Endothelial cell of umbilical vein (primary cell): ENCODE results near the gene ACIN1. TPM values are rescaled to one million over a fixed set of nuclear protein-coding genes. Genes with fewer than 3 reads are reported as not detected.

Experiments used
- BruUV-seq: library from RNA; stranded (reverse); fragments of 400-500 nt; replicated peaks from 2 replicates; lab custom pipeline; 2021; lab: Mats Ljungman, UMichigan
- CTCF ChIA-PET: fragments of 300-600, 350-600 bp; sonication (Branson Sonifier 250); formaldehyde crosslinking; loops from one replicate; lab custom pipeline; 2021; ENCODE audit warnings: antibody characterized with exemption, inconsistent platforms; lab: Charles Lee
- POLR2A ChIA-PET: fragments of 300-600, 350-600 bp; sonication (Branson Sonifier 250); formaldehyde crosslinking; loops from one replicate; lab custom pipeline; 2021; ENCODE audit warnings: antibody characterized with exemption, inconsistent platforms; lab: Charles Lee
- DNase-seq: peaks from one replicate; pipeline ENCODE4 v3.0.0-alpha.2; 2011; ENCODE audit warnings: low read depth, low spot score
- FAIRE-seq: peaks from 2 replicates; lab custom pipeline; 2011; peaks lifted over from hg19 to GRCh38; lab: Jason Lieb, UNC
- H2AFZ ChIP-seq: 2 replicates; pipeline ENCODE4 v1.6.0; 2012; ENCODE audit warnings: low read depth, low read length, control low read depth, inconsistent platforms
- H3K27ac ChIP-seq: 2 replicates; pipeline ENCODE4 v1.5.1; 2011; ENCODE audit warnings: low read depth, mild to moderate bottlenecking, control low read depth, low read length, moderate library complexity; ENCODE audit not compliant: insufficient read depth
- H3K27me3 ChIP-seq, 2 experiments: 2 replicates each; pipeline versions ENCODE4 v1.6.0 to v1.6.1; 2011; ENCODE audit warnings: low read length in 2 of 2, mixed read lengths in 1 of 2; ENCODE audit not compliant: control insufficient read depth in 2 of 2, insufficient read depth in 2 of 2
- H3K36me3 ChIP-seq, 2 experiments: 2 replicates in 1 of 2; 3 replicates in 1 of 2; pipeline ENCODE4 v1.5.1; 2011; ENCODE audit warnings: low read length in 2 of 2, mild to moderate bottlenecking in 1 of 2, moderate library complexity in 1 of 2; ENCODE audit not compliant: control insufficient read depth in 2 of 2, insufficient read depth in 2 of 2; ENCODE audit errors: extremely low read depth in 1 of 2
- H3K4me1 ChIP-seq: 3 replicates; pipeline ENCODE4 v1.5.1; 2011; ENCODE audit warnings: mild to moderate bottlenecking, low read length; ENCODE audit not compliant: control insufficient read depth, insufficient read depth; ENCODE audit errors: extremely low read depth
- H3K4me2 ChIP-seq: 2 replicates; pipeline ENCODE4 v1.6.1; 2011; ENCODE audit warnings: low read length, control low read depth, mixed read lengths; ENCODE audit not compliant: insufficient read depth
- H3K4me3 ChIP-seq, 3 experiments: fragments of 200-600 bp in 1 of 3; sonication (generic), shearing (Covaris generic) in 1 of 3; replicated peaks in 1 of 3; 2 replicates each; pipeline ENCODE4 v1.5.1; 2011 to 2016; ENCODE audit warnings: control low read depth in 3 of 3, low read length in 3 of 3, mild to moderate bottlenecking in 2 of 3, inconsistent platforms in 1 of 3, low read depth in 1 of 3, moderate library complexity in 1 of 3; ENCODE audit not compliant: insufficient read depth in 1 of 3
- H3K79me2 ChIP-seq: 2 replicates; pipeline ENCODE4 v1.6.0; 2012; ENCODE audit warnings: low read length, inconsistent platforms; ENCODE audit not compliant: control insufficient read depth, insufficient read depth
- H3K9ac ChIP-seq: replicated peaks from 2 replicates; pipeline ENCODE3; 2011; ENCODE audit warnings: low read length, control low read depth; ENCODE audit not compliant: insufficient read depth; ENCODE audit errors: extremely low read depth
- H3K9me1 ChIP-seq: replicated peaks from 3 replicates; pipeline ENCODE4 v1.6.0; 2011; ENCODE audit warnings: mild to moderate bottlenecking, low read length; ENCODE audit not compliant: control insufficient read depth, insufficient read depth; ENCODE audit errors: extremely low read depth
- H3K9me3 ChIP-seq: replicated peaks from 2 replicates; pipeline ENCODE4 v1.5.1; 2012; ENCODE audit warnings: low read length, inconsistent platforms; ENCODE audit not compliant: control insufficient read depth, insufficient read depth
- H4K20me1 ChIP-seq: replicated peaks from 2 replicates; pipeline ENCODE3; 2011; ENCODE audit warnings: mild to moderate bottlenecking, low read length; ENCODE audit not compliant: control insufficient read depth, insufficient read depth; ENCODE audit errors: extremely low read depth
- FOS ChIP-seq: IDR thresholded peaks from 2 replicates; pipeline ENCODE4 v1.6.1; 2011; ENCODE audit warnings: mild to moderate bottlenecking, low read length, moderate library complexity, borderline replicate concordance; ENCODE audit not compliant: insufficient read depth
- JUN ChIP-seq: IDR thresholded peaks from 2 replicates; pipeline ENCODE4 v1.6.1; 2011; ENCODE audit warnings: borderline replicate concordance, low read depth; ENCODE audit not compliant: insufficient read length, insufficient read depth
- MAX ChIP-seq: IDR thresholded peaks from 2 replicates; pipeline ENCODE4 v1.6.1; 2011; ENCODE audit not compliant: insufficient read depth, insufficient read length
- MYC ChIP-seq: IDR thresholded peaks from one replicate; pipeline ENCODE4 v1.6.1; 2011; ENCODE audit warnings: mild to moderate bottlenecking, low read depth, low read length
- POLR2AphosphoS5 ChIP-seq: IDR thresholded peaks from 2 replicates; pipeline ENCODE4 v1.6.1; 2012; ENCODE audit warnings: low read depth, mild to moderate bottlenecking, control low read depth, low read length, moderate library complexity; ENCODE audit not compliant: insufficient read depth
- dilution Hi-C: fragments of 300-500 bp; cut with MboI; formaldehyde crosslinking; loops from one replicate; pipeline ENCODE4 v1.15.0; 2019; ENCODE audit warnings: low sequenced_read_pairs; ENCODE audit not compliant: extremely low pct_ligation_motif_present
- intact Hi-C: fragments of 100-400 bp; cut with micrococcal nuclease; formaldehyde crosslinking; loops from one replicate; pipeline ENCODE4 v1.10.0; 2022
- polyA plus RNA-seq, 4 experiments: library from polyadenylated mRNA; depleted of rRNA in 3 of 4; stranded (reverse) in 3 of 4; unstranded in 1 of 4; fragments of >200 nt; gene quantifications; 2 replicates each; pipeline versions ENCODE4 v1.2.1 to v1.2.3, GENCODE V29; 2011 to 2012; ENCODE audit warnings: missing spikeins in 1 of 4
- total RNA-seq: library from RNA; stranded (reverse); gene quantifications from 2 replicates; pipeline ENCODE4 v1.2.3, GENCODE V29; 2021
- TF ChIP-seq, protein P1 (sequence below), 2 donors: IDR thresholded peaks; 1 replicate in 1 of 2; 2 replicates in 1 of 2; pipeline ENCODE4 v1.5.1; 2011; ENCODE audit warnings: low read length in 2 of 2, mild to moderate bottlenecking in 2 of 2, moderate library complexity in 2 of 2, control low read depth in 1 of 2, inconsistent platforms in 1 of 2, low read depth in 1 of 2; ENCODE audit not compliant: insufficient read depth in 1 of 2; ENCODE audit errors: extremely low read depth in 1 of 2

The ACIN1 gene
- total and polyA plus RNA-seq, 2 donors (not counting 3 experiments of a cell fraction or from before 2014, with no cell fraction given), result 146 to 240 TPM

- Histone ChIP-seq H4K20me1 (no peaks in the 10 kb centered on the region), H3K4me1 (peaks cover 16% of the 10 kb centered on the region), H3K79me2 (peaks cover 33% of the 10 kb centered on the region), H3K36me3 (peaks cover 9 to 15% of the 10 kb centered on the region in 2 experiments), H3K4me3 (peak overlapping the region in 1 of 3 experiments; percentile 88), H3K27me3 (no peaks in the 10 kb centered on the region), H3K4me2 (peak overlapping the region; percentile 66), H3K27ac (no peak overlapping the region), H3K9me1 (no peaks in the 10 kb centered on the region), H3K9ac (peak overlapping the region; percentile 93), H3K9me3 (no peaks in the 10 kb centered on the region), H2AFZ (no peak overlapping the region)
- dilution Hi-C loops (no loop called here), intact Hi-C loops (no loop called here)
- ChIA-PET POLR2A (no interaction called here), CTCF (interaction anchor here (1.0 to 4.4 kb wide), 5 partner anchors 25 to 60 kb away, joined by 3 to 23 read pairs (median 3); no protein-coding TSS in a partner anchor)
- FAIRE-seq (no peak), DNase-seq (no peak)
- no peak for TF ChIP-seq FOS
- TF ChIP-seq MAX, result no peak
- TF ChIP-seq, protein P1, sequence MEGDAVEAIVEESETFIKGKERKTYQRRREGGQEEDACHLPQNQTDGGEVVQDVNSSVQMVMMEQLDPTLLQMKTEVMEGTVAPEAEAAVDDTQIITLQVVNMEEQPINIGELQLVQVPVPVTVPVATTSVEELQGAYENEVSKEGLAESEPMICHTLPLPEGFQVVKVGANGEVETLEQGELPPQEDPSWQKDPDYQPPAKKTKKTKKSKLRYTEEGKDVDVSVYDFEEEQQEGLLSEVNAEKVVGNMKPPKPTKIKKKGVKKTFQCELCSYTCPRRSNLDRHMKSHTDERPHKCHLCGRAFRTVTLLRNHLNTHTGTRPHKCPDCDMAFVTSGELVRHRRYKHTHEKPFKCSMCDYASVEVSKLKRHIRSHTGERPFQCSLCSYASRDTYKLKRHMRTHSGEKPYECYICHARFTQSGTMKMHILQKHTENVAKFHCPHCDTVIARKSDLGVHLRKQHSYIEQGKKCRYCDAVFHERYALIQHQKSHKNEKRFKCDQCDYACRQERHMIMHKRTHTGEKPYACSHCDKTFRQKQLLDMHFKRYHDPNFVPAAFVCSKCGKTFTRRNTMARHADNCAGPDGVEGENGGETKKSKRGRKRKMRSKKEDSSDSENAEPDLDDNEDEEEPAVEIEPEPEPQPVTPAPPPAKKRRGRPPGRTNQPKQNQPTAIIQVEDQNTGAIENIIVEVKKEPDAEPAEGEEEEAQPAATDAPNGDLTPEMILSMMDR (IDR thresholded peaks at IDR 0.05; ENCODE audit: extremely low read depth in 1 of 2, insufficient read depth in 1 of 2, low read depth in 1 of 2, low read length in 2 of 2), result no peak
- TF ChIP-seq POLR2AphosphoS5, result no peak
- no TSS peak for BruUV-seq
Measured at GRCh38 chr14:23033251-23033727, 61.6 kb downstream of the ACIN1 start.

- CTCF ChIA-PET, result interaction anchor here (1.4 to 4.4 kb wide), 3 partner anchors 36 to 44 kb away, joined by 4 to 23 read pairs (median 9); no protein-coding TSS in a partner anchor
- no TSS peak for BruUV-seq
- POLR2A ChIA-PET, result no interaction called here
Measured at GRCh38 chr14:23030936-23031335, 64.0 kb downstream of the ACIN1 start.

More at GRCh38 chr14:23030936-23031335, 64.0 kb downstream of the ACIN1 start:
- H3K9me1 ChIP-seq, result no peaks in the 10 kb centered on the region
- H3K9ac ChIP-seq, result no peak overlapping the region
- TF ChIP-seq JUN (no peak), MYC (no peak), FOS (no peak), POLR2AphosphoS5 (no peak)
- H3K79me2 ChIP-seq, result peaks cover 35% of the 10 kb centered on the region
- no peak overlapping the region for H3K4me3 ChIP-seq
- intact Hi-C loops, result no loop called here
- H3K4me1 ChIP-seq, result peaks cover 16% of the 10 kb centered on the region
- H3K27me3 ChIP-seq, result no peaks in the 10 kb centered on the region
- DNase-seq, result no peak
- H2AFZ ChIP-seq, result no peak overlapping the region
- FAIRE-seq, result no peak
- dilution Hi-C loops, result no loop called here
- no peak overlapping the region for H3K27ac ChIP-seq
- H3K36me3 ChIP-seq, result peaks cover 11 to 18% of the 10 kb centered on the region in 2 experiments
- H3K9me3 ChIP-seq, result no peaks in the 10 kb centered on the region
- H3K4me2 ChIP-seq, result no peak overlapping the region
- no peaks in the 10 kb centered on the region for H4K20me1 ChIP-seq
